Stimulated activated CD8-positive, alpha-beta memory T cell treated with anti-CD3 and anti-CD28 coated beads, Interleukin-7, amount 100 ng/mL, for 1 hour (primary cell): ENCODE measurements around the gene DPF3.
"Not testable (repeated sequence)": the region's sequence is repeated elsewhere in the genome, so short reads cannot be mapped to it uniquely, and the experiment has no call there.

Experiments
- DNase-seq, 2 donors: peaks; one replicate each; pipeline ENCODE4 v3.0.0-alpha.2; 2020; ENCODE audit warnings: low read depth in 2 of 2

DPF3 gene

GRCh38 chr14:72774894-72775620 is 118.8 kb downstream of the DPF3 start:
- DNase-seq = no peak

- no peak for DNase-seq
These were observed 119.8 kb downstream of the DPF3 start for GRCh38 chr14:72774141-72774540.

DNA sequence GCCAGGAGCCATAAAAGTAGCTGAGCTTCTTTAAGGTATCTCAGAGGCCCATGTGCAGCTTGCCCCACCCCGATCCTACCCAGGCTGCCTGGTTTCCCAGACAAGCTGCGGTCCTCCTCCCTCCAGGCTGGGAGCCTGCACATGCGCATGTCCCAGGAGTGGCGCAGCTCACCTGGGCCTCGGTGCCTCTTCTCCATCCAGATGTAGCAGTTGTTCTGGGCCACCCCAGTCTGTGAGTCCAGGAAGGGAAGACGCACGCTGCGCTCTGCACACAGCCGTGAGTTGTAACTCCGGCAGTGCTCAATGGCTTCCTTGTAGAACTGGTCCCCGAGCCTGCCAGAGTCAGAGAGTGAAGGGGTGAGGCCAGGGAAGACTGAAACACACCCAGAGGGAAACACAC is 122.3 kb downstream of the DPF3 start:
- DNase-seq = no peak

- no peak for DNase-seq
These were observed 127.6 kb downstream of the DPF3 start for GRCh38 chr14:72766296-72766695.

DNA sequence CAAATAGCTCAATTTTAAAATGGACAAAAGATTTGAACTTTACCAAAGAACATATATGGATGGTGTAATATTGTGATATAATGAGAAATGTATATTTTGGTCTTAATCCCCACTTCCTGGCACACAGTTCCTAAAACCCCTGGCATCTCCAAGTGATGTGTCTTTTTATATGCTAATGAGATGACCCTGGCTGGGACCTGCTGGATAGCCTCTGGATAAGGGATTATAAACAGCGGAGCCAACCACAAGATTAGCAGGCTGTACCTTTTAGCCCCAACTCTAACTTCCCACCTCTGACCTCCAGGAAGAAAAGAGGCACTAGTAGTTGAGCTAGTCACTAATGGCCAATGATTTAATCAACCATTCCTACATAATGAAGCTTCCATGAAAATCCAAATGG is 130.0 kb downstream of the DPF3 start:
- DNase-seq = no peak

- DNase-seq = no peak
These were observed 134.2 kb downstream of the DPF3 start for GRCh38 chr14:72759670-72760069.

GRCh38 chr14:72758993-72759392 is 134.9 kb downstream of the DPF3 start:
- no peak for DNase-seq

DNA sequence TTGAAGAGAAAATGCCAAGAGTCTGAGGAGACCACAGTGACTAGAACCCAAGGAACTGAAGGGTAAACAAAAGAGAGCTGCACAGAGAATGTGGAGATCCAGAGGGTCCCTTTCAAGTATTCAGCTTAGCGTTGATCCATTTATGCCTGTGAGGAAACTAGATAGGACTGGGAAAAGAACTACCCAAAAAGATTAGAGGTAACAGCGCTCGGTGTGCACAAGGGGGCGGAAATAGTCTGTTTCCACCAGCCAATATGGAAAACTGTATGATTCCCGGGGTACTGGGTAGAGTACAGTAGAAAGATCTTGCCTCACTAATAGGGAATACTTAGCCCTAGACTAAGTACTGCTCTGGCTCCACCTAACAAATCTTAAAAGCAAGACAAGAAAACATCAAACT is 135.5 kb downstream of the DPF3 start:
- no peak for DNase-seq

DNA sequence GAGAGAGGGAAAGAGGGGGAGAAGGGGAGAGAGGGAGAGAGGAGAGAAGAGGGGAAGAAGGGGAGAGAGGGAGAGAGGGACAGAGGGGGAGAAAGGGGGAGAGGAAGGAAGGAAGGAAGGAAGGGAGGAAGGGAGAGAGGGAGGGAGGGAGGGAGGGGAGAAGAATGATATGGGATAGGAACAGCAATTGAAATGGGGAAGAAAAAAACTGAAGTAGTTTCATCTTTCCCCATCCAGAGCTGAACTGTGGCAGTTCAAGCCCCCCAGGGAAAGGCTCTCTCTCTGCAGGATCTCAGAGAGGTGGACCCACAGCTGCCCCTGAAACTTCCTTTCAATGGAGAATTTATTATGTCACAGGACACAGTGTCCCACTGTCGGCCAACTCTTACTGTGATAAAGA is 136.9 kb downstream of the DPF3 start:
- no peak for DNase-seq

GRCh38 chr14:72755766-72756165 is 138.1 kb downstream of the DPF3 start:
- no peak for DNase-seq

- no peak for DNase-seq
These were observed 139.0 kb downstream of the DPF3 start for GRCh38 chr14:72754949-72755348.

GRCh38 chr14:72753879-72754400 is 140.0 kb downstream of the DPF3 start:
- no peak for DNase-seq

- DNase-seq = no peak
These were observed 140.7 kb downstream of the DPF3 start for GRCh38 chr14:72753044-72753710.

DNA sequence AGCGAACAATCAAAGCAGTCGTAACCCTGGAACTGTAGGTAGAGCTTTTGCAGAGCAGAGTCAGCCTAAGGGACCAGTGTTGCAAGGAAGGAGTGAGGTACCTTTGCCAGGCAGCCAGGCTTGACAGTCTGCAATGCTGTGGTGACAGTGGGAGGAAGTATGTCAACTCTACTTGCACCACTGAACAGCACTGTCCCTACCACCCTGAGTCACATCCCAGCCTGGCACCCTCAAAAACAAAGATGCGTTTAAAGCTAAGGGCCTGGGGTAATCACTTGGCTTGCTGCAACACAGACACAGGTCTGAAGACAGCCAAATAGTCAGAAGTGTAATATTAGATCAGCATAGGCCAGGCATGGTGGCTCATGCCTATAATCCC is 141.9 kb downstream of the DPF3 start:
- DNase-seq = no peak

DNA sequence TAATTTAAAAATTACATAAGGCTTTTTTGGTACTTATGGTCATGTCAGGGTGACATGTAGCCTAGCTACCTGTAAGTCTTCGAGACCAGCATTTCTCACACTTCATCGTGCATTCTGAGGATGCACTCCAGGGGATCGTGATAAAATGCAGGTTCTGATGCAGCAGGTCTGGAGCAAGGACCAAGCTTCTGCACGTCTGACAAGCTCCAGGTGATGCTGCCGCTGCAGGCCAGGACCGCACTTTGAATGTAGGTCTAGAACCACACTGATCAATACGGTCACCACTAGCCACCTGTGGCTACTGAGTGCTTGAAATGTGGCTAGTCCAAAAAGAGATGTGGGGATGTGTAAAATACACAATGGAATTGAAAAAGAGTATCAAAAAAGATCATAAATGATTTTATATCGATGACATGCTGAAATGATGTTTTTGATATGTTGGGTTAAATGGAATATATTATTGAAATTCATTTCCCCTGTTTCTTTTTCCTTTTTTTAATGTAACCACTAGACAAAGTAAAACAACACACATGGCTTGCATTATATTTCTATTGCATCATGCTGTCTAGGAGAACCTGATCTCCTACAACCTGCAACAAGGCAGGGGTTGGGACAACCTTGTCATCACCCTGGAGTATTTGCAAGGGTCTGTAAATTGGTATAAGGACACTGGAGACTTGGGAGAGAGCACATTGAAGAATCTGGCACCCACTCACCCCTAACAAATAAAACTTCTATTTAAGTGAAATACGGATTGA is 142.4 kb downstream of the DPF3 start:
- DNase-seq = no peak

- DNase-seq = not testable (repeated sequence)
These were observed 145.0 kb downstream of the DPF3 start for GRCh38 chr14:72748921-72749320.

DNA sequence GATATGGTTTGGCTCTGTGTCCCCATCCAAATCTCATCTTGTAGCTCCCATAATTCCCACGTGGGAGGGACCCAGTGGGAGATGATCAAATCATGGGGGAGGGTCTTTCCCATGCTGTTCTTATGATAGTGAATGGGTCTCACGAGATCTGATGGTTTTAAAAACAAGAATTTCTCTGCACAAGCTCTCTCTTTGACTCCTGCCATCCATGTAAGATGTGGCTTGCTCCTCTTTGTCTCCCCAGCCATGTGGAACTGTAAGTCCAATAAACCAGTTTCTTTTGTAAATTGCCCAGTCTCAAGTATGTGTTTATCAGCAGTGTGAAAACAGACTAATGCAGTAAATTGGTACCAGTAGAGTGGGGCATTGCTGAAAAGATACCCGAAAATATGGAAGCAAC is 146.2 kb downstream of the DPF3 start:
- no peak for DNase-seq

GRCh38 chr14:72745991-72746980 is 147.6 kb downstream of the DPF3 start:
- no peak for DNase-seq

- DNase-seq = no peak
These were observed 148.4 kb downstream of the DPF3 start for GRCh38 chr14:72745546-72745945.

DNA sequence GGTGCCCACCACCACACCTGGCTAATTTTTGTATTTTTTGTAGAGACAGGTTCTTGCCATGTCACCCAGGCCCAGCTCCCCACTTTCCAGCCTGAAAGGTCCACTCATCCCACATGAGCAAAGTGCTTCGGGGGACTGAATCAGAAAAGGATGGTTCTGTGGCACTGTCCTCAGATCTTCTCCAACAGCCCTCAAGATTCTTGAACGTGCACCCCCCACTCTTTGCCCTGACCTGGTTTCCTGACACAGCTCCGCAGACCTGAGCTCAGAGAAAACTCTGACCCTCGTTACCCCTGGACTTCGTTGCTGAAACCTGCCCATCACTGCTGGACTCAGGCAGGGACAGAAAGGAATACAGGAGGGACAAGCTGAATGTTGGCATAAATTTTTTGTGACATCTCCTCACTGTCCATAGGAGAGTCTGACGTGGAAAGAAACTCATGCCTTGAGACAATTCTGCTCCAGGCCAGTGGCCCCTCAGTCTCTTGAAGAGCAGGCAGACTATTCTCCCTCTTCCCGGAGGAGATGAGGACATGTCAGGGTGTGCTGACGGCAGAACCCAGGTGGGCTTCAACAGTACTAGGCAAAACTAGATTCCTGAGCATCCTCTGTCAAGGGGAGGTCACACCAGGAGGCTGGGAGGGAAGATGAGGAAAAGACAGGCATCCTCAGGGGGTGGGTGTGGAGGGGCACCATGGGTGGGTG is 149.3 kb downstream of the DPF3 start:
- DNase-seq = no peak

DNA sequence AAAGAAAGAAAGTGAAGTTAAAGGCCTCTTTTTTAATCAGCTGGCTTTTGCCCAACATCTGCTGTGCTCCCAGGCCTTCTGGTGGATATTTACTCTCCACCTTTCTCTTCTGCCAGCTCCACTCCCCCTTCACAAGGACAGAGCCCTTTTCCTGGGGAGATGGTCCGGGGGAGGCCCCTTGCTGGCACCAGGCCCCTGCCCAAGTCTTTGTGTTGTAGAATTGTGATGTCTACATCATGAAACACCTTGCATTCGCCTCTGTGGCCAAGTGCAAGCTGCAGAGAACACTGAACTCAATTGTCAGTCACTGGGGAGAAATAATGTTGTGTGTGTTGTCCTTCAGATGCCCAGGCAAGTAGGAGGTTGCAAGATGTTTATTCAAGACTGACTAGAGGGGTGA is 150.3 kb downstream of the DPF3 start:
- no peak for DNase-seq
